Activated CD4-positive, alpha-beta T cell treated with anti-CD3 and anti-CD28 coated beads, Interleukin-2, amount 10 ng/mL, durations not matched to agents 7 days and 5 days (primary cell): ENCODE measurements around the gene CFAP46. TPM values are rescaled to one million over a fixed set of nuclear protein-coding genes. Genes with fewer than 3 reads are reported as not detected.
"Not testable (repeated sequence)": the region's sequence is repeated elsewhere in the genome, so short reads cannot be mapped to it uniquely, and the experiment has no call there.

ENCODE experiments used
- CTCF ChIA-PET: fragments of 350-600 bp; sonication (Branson Sonifier 250); formaldehyde crosslinking; loops from one replicate; lab custom pipeline; 2021; ENCODE audit warnings: antibody characterized with exemption; lab: Charles Lee
- POLR2A ChIA-PET: fragments of 350-600 bp; sonication (Branson Sonifier 250); formaldehyde crosslinking; loops from one replicate; lab custom pipeline; 2021; ENCODE audit warnings: antibody characterized with exemption; lab: Charles Lee
- DNase-seq: peaks from one replicate; pipeline ENCODE4 v3.0.0-alpha.2; 2020
- H3K27ac Mint-ChIP-seq: one replicate; pipeline ENCODE4 v1.8.0; 2021; ENCODE audit warnings: mild to moderate bottlenecking, moderate library complexity, mixed read lengths
- H3K27me3 Mint-ChIP-seq: one replicate; pipeline ENCODE4 v1.8.0; 2021; ENCODE audit warnings: mixed read lengths
- H3K36me3 Mint-ChIP-seq: one replicate; pipeline ENCODE4 v1.8.0; 2021; ENCODE audit warnings: low read depth, mixed read lengths
- H3K4me1 Mint-ChIP-seq: one replicate; pipeline ENCODE4 v1.8.0; 2021; ENCODE audit warnings: mixed read lengths
- H3K4me3 Mint-ChIP-seq: one replicate; pipeline ENCODE4 v1.8.0; 2021; ENCODE audit warnings: mild to moderate bottlenecking, moderate library complexity, mixed read lengths
- H3K9me3 Mint-ChIP-seq: one replicate; pipeline ENCODE4 v1.8.0; 2021; ENCODE audit warnings: mixed read lengths
- total RNA-seq, 2 experiments: library from RNA; stranded (reverse); gene quantifications; one replicate each; pipeline ENCODE4 v1.2.3, GENCODE V29; 2021

Gene CFAP46
- total RNA-seq, 2 experiments from 2014 or later, result not detected

DNA sequence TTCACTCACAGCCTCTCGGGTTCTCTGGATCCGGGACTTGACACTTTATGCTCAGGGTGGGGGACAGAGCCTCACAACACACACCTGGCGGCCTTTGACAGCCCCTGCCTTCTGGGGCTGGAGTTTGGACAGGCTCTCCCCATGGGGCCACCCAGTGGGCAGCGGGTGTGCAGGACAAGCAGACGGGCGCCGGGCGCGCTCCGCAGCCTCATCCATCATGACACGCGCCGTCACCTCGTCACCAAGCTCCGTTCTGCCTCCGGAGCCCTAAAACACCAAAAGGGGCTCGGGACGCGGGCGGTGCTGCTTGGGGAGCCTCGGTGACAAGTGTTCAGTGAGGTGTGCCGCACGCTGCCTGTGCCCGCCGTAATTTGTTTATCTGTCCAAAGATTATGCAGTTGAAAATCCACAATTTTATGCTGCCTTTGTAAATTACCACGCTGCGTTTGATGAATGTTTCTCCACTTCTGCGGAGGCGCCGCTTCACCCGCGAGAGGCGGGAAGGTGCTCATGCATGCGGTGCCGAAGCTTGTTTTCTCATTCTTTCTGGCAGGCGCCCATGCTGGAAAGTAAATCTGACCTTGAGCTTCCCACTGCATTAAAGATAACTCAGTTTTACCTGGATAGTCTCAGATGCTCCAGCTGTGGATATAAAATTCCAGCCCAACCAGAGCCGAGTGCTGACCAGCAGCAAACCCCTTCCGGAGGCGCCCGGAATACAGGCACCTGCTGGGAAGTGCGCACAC lies 162.6 kb downstream of the CFAP46 start:
- no peak overlapping the region for H3K27ac Mint-ChIP-seq
- H3K4me3 Mint-ChIP-seq, result no peak overlapping the region
- H3K9me3 Mint-ChIP-seq, result no peaks in the 10 kb centered on the region
- peaks cover 10% of the 10 kb centered on the region for H3K27me3 Mint-ChIP-seq
- peaks cover 2% of the 10 kb centered on the region for H3K36me3 Mint-ChIP-seq
- CTCF ChIA-PET, result no interaction called here
- H3K4me1 Mint-ChIP-seq, result no peaks in the 10 kb centered on the region
- DNase-seq, result no peak
- POLR2A ChIA-PET, result no interaction called here

DNA sequence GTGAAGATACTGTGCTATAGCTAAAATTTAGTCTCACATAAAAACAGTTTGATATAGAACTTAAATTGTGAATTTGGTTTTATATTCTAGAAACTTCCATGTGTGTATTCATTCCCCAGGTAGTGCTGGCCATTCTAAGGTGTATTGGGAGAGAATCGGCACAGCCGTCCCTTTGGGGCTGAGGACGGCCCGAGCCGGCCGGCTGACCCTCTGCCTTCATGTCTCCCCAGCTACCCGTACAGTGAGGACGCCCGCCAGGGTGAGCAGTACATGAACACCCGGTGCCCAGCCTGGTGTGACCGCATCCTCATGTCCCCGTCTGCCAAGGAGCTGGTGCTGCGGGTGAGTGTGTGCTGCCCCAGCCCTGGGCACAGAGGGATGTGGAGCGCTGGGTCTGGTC lies 164.9 kb downstream of the CFAP46 start:
- no peak for DNase-seq
- Mint-ChIP-seq H3K27me3 (no peaks in the 10 kb centered on the region), H3K27ac (no peak overlapping the region), H3K9me3 (peaks cover 8% of the 10 kb centered on the region), H3K4me1 (no peaks in the 10 kb centered on the region), H3K36me3 (peaks cover 4% of the 10 kb centered on the region), H3K4me3 (no peak overlapping the region)
- POLR2A ChIA-PET, result no interaction called here
- CTCF ChIA-PET, result no interaction called here

- Mint-ChIP-seq H3K4me3 (no peak overlapping the region), H3K36me3 (peaks cover 4% of the 10 kb centered on the region), H3K4me1 (no peaks in the 10 kb centered on the region), H3K9me3 (peaks cover 8% of the 10 kb centered on the region), H3K27ac (no peak overlapping the region), H3K27me3 (no peaks in the 10 kb centered on the region)
- ChIA-PET CTCF (no interaction called here), POLR2A (no interaction called here)
- DNase-seq, result no peak
These were observed 165.5 kb downstream of the CFAP46 start for GRCh38 chr10:132776821-132777220.

- H3K27me3 Mint-ChIP-seq, result no peaks in the 10 kb centered on the region
- H3K36me3 Mint-ChIP-seq, result peaks cover 2% of the 10 kb centered on the region
- no peak for DNase-seq
- ChIA-PET POLR2A (no interaction called here), CTCF (no interaction called here)
- no peaks in the 10 kb centered on the region for H3K4me1 Mint-ChIP-seq
- no peak overlapping the region for H3K27ac Mint-ChIP-seq
- peaks cover 8% of the 10 kb centered on the region for H3K9me3 Mint-ChIP-seq
- H3K4me3 Mint-ChIP-seq, result no peak overlapping the region
These were observed 166.2 kb downstream of the CFAP46 start for GRCh38 chr10:132776186-132776585.

GRCh38 chr10:132774902-132775863 lies 167.2 kb downstream of the CFAP46 start:
- DNase-seq, result no peak
- H3K36me3 Mint-ChIP-seq, result peaks cover 1% of the 10 kb centered on the region
- ChIA-PET CTCF (no interaction called here), POLR2A (no interaction called here)
- H3K4me1 Mint-ChIP-seq, result no peaks in the 10 kb centered on the region
- no peaks in the 10 kb centered on the region for H3K27me3 Mint-ChIP-seq
- no peak overlapping the region for H3K27ac Mint-ChIP-seq
- H3K4me3 Mint-ChIP-seq, result no peak overlapping the region
- peaks cover 10% of the 10 kb centered on the region for H3K9me3 Mint-ChIP-seq

DNA sequence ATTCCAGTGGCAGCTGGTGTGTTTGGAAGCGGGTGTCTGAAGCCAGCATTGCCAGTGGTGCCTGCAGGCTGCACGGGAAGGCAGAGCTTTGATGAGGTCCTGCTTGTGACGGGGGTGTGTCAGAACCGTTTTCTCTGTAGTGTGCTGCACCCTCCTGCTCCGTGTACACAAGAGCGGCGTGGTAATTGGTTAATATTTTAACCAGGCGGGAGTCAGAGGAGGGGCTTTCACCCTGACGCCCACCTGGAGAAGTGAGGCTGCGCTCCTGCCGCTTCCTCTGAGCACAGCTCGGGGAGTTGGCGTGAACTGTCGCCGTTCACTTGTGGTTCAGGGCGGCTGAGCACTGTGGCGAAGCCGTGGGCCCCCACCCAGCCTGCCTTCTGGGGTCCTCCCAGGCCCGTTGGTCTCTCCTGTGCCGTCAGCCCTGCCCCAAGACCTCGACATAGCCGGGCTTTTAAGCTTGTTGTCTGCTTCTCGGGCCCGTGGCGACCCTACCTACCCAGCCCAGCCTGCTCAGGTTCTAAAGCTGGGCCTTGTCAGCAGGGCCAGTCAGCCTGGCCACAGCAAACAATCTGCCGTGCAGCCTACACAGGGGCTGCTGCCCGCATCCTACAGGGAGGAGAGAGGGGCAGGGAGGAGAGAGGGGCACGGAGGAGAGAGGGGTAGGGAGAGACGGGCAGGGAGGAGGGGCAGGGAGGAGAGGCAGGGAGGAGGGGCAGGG lies 168.0 kb downstream of the CFAP46 start:
- peaks cover 1% of the 10 kb centered on the region for H3K36me3 Mint-ChIP-seq
- H3K4me3 Mint-ChIP-seq, result no peak overlapping the region
- H3K4me1 Mint-ChIP-seq, result no peaks in the 10 kb centered on the region
- ChIA-PET POLR2A (no interaction called here), CTCF (no interaction called here)
- no peak for DNase-seq
- no peak overlapping the region for H3K27ac Mint-ChIP-seq
- H3K9me3 Mint-ChIP-seq, result peaks cover 10% of the 10 kb centered on the region
- no peaks in the 10 kb centered on the region for H3K27me3 Mint-ChIP-seq

DNA sequence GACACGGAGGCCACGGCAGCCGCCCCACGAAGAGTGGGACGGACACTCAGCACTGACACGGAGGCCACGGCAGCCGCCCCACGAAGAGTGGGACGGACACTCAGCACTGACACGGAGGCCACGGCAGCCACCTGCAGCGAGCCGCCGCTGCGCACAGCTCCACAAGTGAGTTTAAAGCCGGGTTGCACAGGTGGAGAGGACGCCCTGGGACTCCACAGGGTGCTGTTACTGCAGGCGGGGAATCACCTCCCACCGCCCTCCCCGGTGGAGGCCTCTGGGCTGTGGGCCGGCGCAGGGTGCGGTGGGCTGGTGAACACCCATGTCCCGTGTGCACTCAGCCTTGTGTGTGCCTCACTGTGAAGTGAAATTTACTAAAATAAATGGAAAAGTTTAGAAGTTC lies 169.6 kb downstream of the CFAP46 start:
- H3K4me3 Mint-ChIP-seq, DNase-seq, POLR2A ChIA-PET, H3K4me1 Mint-ChIP-seq, H3K27ac Mint-ChIP-seq, H3K36me3 Mint-ChIP-seq, CTCF ChIA-PET, H3K27me3 Mint-ChIP-seq: not testable (repeated sequence)
- peaks cover 10% of the 10 kb centered on the region for H3K9me3 Mint-ChIP-seq

- no peak for DNase-seq
- peaks cover 10% of the 10 kb centered on the region for H3K9me3 Mint-ChIP-seq
- CTCF ChIA-PET, result no interaction called here
- H3K27me3 Mint-ChIP-seq, result no peaks in the 10 kb centered on the region
- POLR2A ChIA-PET, result no interaction called here
- H3K27ac Mint-ChIP-seq, result no peak overlapping the region
- H3K4me3 Mint-ChIP-seq, result no peak overlapping the region
- no peaks in the 10 kb centered on the region for H3K4me1 Mint-ChIP-seq
- peaks cover 5% of the 10 kb centered on the region for H3K36me3 Mint-ChIP-seq
These were observed 172.0 kb downstream of the CFAP46 start for GRCh38 chr10:132770061-132771021.

DNA sequence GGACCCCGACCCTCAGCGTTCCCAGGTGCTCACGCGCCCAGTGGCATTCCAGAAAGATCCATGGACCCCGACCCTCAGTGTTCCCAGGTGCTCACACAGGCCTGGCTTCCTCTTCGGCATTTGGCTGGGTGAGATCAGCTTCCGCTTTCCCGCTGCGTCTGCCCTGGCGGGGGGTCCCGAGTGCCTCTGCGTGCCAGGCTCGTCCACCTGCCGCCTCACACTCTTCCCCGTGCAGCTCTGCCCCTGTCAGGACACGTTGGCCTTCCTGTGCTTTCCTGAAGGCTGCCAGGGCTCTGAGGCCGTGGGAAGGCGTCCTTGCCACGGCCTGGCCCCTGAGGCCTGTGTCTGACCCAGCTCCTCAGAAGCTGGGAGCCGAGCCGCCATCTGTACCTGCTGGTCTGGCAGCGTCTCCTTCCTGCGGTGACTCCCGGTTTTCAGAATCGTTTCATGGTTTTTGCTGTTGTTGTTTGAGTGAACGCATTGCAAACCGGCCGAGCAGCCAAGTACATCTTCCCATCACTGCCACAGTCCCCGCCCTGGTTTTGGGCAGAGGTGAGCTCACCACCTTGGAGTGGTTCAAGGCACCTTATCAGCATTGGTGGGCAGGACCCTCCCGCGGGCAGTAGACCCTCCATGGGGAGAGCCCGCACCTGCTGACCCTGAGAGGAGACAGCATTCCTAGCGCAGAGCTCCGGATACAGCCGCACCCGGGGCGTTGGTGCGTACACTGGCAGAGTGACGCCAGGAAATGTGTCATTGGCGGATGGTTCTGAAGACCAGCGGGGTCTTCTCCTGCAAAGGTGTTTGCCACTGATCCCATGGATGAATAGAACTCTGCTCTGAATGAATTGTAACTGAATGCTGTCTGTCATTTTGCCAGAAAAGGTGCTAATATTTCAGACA lies 173.8 kb downstream of the CFAP46 start:
- peaks cover 5% of the 10 kb centered on the region for H3K36me3 Mint-ChIP-seq
- no peak overlapping the region for H3K4me3 Mint-ChIP-seq
- H3K4me1 Mint-ChIP-seq, result no peaks in the 10 kb centered on the region
- ChIA-PET POLR2A (no interaction called here), CTCF (no interaction called here)
- peaks cover 7% of the 10 kb centered on the region for H3K9me3 Mint-ChIP-seq
- no peak overlapping the region for H3K27ac Mint-ChIP-seq
- DNase-seq, result no peak
- no peaks in the 10 kb centered on the region for H3K27me3 Mint-ChIP-seq

DNA sequence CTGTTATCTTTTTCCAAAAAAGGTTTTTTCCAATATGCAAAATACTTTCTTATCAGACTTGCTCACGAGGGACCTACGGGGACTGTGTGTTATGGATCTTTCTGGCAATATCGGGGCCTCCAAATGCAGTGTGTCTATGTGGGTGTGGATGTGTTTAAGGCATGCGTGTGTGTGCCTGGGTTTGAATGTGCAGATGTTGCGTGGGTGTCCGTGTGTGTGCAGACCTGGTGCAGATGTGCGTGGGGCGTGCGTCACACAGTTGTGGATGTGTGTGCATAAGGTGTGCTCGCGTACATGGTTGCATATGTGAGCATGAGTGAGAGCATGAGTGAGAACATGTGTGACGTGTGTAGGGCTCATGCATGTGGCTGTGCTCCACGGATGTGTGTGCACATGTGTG lies 176.1 kb downstream of the CFAP46 start:
- Mint-ChIP-seq H3K4me3 (no peak overlapping the region), H3K27ac (no peak overlapping the region), H3K27me3 (no peaks in the 10 kb centered on the region), H3K9me3 (peaks cover 3% of the 10 kb centered on the region), H3K36me3 (peaks cover 4% of the 10 kb centered on the region), H3K4me1 (no peaks in the 10 kb centered on the region)
- CTCF ChIA-PET, result no interaction called here
- DNase-seq, result no peak
- POLR2A ChIA-PET, result no interaction called here

GRCh38 chr10:132765435-132765834 lies 176.9 kb downstream of the CFAP46 start:
- no peaks in the 10 kb centered on the region for H3K27me3 Mint-ChIP-seq
- DNase-seq, result no peak
- no peaks in the 10 kb centered on the region for H3K4me1 Mint-ChIP-seq
- no peak overlapping the region for H3K27ac Mint-ChIP-seq
- H3K4me3 Mint-ChIP-seq, result no peak overlapping the region
- ChIA-PET CTCF (no interaction called here), POLR2A (no interaction called here)
- H3K9me3 Mint-ChIP-seq, result no peaks in the 10 kb centered on the region
- peaks cover 4% of the 10 kb centered on the region for H3K36me3 Mint-ChIP-seq
